ENCODE data around the gene RRP1B.

Gene RRP1B

GRCh38 chr21:43658088-43658741 is 1.1 kb upstream of the RRP1B start:
- no peak for TF ChIP-seq CTCF (IDR thresholded peaks at IDR 0.05; ENCODE audit: poor library complexity, severe bottlenecking)
- H3K36me3 ChIP-seq (ENCODE audit: low read depth) = peaks cover 25% of the 10 kb centered on the region
- ATAC-seq (ENCODE audit: low read depth) (no peak), DNase-seq (ENCODE audit: low spot score) (no peak)
- H3K27ac ChIP-seq (ENCODE audit: poor library complexity, severe bottlenecking) = no peak overlapping the region
- H3K27me3 ChIP-seq (ENCODE audit: insufficient read depth, poor library complexity, severe bottlenecking) = no peaks in the 10 kb centered on the region
- H3K9me3 ChIP-seq (ENCODE audit: severe bottlenecking) = no peaks in the 10 kb centered on the region
- peaks cover 22% of the 10 kb centered on the region for H3K4me1 ChIP-seq (ENCODE audit: insufficient read depth, poor library complexity, severe bottlenecking)
- no peak overlapping the region for H3K4me3 ChIP-seq (ENCODE audit: severe bottlenecking)

GRCh38 chr21:43658769-43659135 is 608 bp upstream of the RRP1B start:
- Histone ChIP-seq H3K27ac (ENCODE audit: poor library complexity, severe bottlenecking) (peak overlapping the region; percentile 62), H3K27me3 (ENCODE audit: insufficient read depth, poor library complexity, severe bottlenecking) (no peaks in the 10 kb centered on the region), H3K4me3 (ENCODE audit: severe bottlenecking) (peak overlapping the region; percentile 93), H3K36me3 (ENCODE audit: low read depth) (peaks cover 30% of the 10 kb centered on the region), H3K9me3 (ENCODE audit: severe bottlenecking) (no peaks in the 10 kb centered on the region), H3K4me1 (ENCODE audit: insufficient read depth, poor library complexity, severe bottlenecking) (peaks cover 22% of the 10 kb centered on the region)
- TF ChIP-seq CTCF (IDR thresholded peaks at IDR 0.05; ENCODE audit: poor library complexity, severe bottlenecking) = no peak
- DNase-seq (ENCODE audit: low spot score) (no peak), ATAC-seq (ENCODE audit: low read depth) (no peak)

- H3K4me3 ChIP-seq (ENCODE audit: severe bottlenecking) = no peak overlapping the region
- H3K36me3 ChIP-seq (ENCODE audit: low read depth) = peaks cover 52% of the 10 kb centered on the region
- peaks cover 15% of the 10 kb centered on the region for H3K4me1 ChIP-seq (ENCODE audit: insufficient read depth, poor library complexity, severe bottlenecking)
- TF ChIP-seq CTCF (IDR thresholded peaks at IDR 0.05; ENCODE audit: poor library complexity, severe bottlenecking) = no peak
- no peaks in the 10 kb centered on the region for H3K27me3 ChIP-seq (ENCODE audit: insufficient read depth, poor library complexity, severe bottlenecking)
- ATAC-seq (ENCODE audit: low read depth) (no peak), DNase-seq (ENCODE audit: low spot score) (no peak)
- H3K9me3 ChIP-seq (ENCODE audit: severe bottlenecking) = no peaks in the 10 kb centered on the region
- no peak overlapping the region for H3K27ac ChIP-seq (ENCODE audit: poor library complexity, severe bottlenecking)
Observed at GRCh38 chr21:43662286-43662685, 2.9 kb downstream of the RRP1B start.

GRCh38 chr21:43663033-43663432 is 3.7 kb downstream of the RRP1B start:
- ATAC-seq (ENCODE audit: low read depth) = no peak
- DNase-seq (ENCODE audit: low spot score) = no peak
- Histone ChIP-seq H3K4me3 (ENCODE audit: severe bottlenecking) (no peak overlapping the region), H3K9me3 (ENCODE audit: severe bottlenecking) (no peaks in the 10 kb centered on the region), H3K4me1 (ENCODE audit: insufficient read depth, poor library complexity, severe bottlenecking) (peaks cover 21% of the 10 kb centered on the region), H3K36me3 (ENCODE audit: low read depth) (peaks cover 52% of the 10 kb centered on the region), H3K27ac (ENCODE audit: poor library complexity, severe bottlenecking) (no peak overlapping the region), H3K27me3 (ENCODE audit: insufficient read depth, poor library complexity, severe bottlenecking) (no peaks in the 10 kb centered on the region)
- TF ChIP-seq CTCF (IDR thresholded peaks at IDR 0.05; ENCODE audit: poor library complexity, severe bottlenecking) = no peak

- no peak for ATAC-seq (ENCODE audit: low read depth)
- no peak for DNase-seq (ENCODE audit: low spot score)
- Histone ChIP-seq H3K27me3 (ENCODE audit: insufficient read depth, poor library complexity, severe bottlenecking) (no peaks in the 10 kb centered on the region), H3K36me3 (ENCODE audit: low read depth) (peaks cover 52% of the 10 kb centered on the region), H3K27ac (ENCODE audit: poor library complexity, severe bottlenecking) (no peak overlapping the region), H3K4me3 (ENCODE audit: severe bottlenecking) (no peak overlapping the region), H3K9me3 (ENCODE audit: severe bottlenecking) (no peaks in the 10 kb centered on the region), H3K4me1 (ENCODE audit: insufficient read depth, poor library complexity, severe bottlenecking) (peaks cover 15% of the 10 kb centered on the region)
- TF ChIP-seq CTCF (IDR thresholded peaks at IDR 0.05; ENCODE audit: poor library complexity, severe bottlenecking) = no peak
Observed at GRCh38 chr21:43664358-43664757, 5.0 kb downstream of the RRP1B start.

All from RWPE2 (cell line).